ENCODE data around the gene FAM107B. TPM values are rescaled to one million over a fixed set of nuclear protein-coding genes. Genes with fewer than 3 reads are reported as not detected.

Gene FAM107B
- total and polyA plus RNA-seq, 2 of the 8 experiments (the other 6 are each of a cell fraction or from before 2014, with no cell fraction given) = 7.5 to 28.1 TPM

GRCh38 chr10:14676732-14677131, 98.0 kb downstream of the FAM107B start:
- Histone ChIP-seq H3K9me3 (ENCODE audit: insufficient read depth in 2 of 2, low read depth in 1 of 2, low read length in 1 of 2) (no peaks in the 10 kb centered on the region), H4K8ac (ENCODE audit: extremely low read depth, insufficient read depth, low read length) (no peak overlapping the region), H3K23ac (ENCODE audit: insufficient read length) (no peak overlapping the region), H2BK15ac (ENCODE audit: low read length) (no peak overlapping the region), H3K14ac (ENCODE audit: insufficient read length) (no peak overlapping the region), H2BK20ac (ENCODE audit: low read length) (no peak overlapping the region), H2BK12ac (ENCODE audit: low read depth, low read length) (no peak overlapping the region), H3K23me2 (ENCODE audit: low read depth, low read length) (no peaks in the 10 kb centered on the region; the same call in 1 of the 2 replicates), H3K36me3 (ENCODE audit: control insufficient read depth in 2 of 4, insufficient read depth in 4 of 4, low read length in 3 of 4) (no peaks in the 10 kb centered on the region), H3K56ac (replicated peaks; ENCODE audit: insufficient read length, low read depth, low read length) (no peak overlapping the region), H3K27ac (ENCODE audit: low read depth, low read length) (no peak overlapping the region), H3K18ac (ENCODE audit: extremely low read depth, low read length) (no peak overlapping the region), H3K4me3 (ENCODE audit: extremely low read depth in 1 of 4, insufficient read depth in 2 of 4, low read depth in 3 of 4, low read length in 4 of 4) (no peak overlapping the region), H3K79me1 (ENCODE audit: low read depth, low read length) (no peaks in the 10 kb centered on the region), H2BK5ac (ENCODE audit: low read depth, low read length) (no peak overlapping the region), H4K91ac (replicated peaks; ENCODE audit: insufficient read length, low read length) (peak overlapping the region; percentile 35), H4K5ac (ENCODE audit: insufficient read length, low read depth, low read length) (no peak overlapping the region), H2AFZ (ENCODE audit: low read length) (no peak overlapping the region), H3K79me2 (ENCODE audit: control insufficient read depth in 1 of 2, insufficient read depth in 2 of 2, low read length in 2 of 2) (no peaks in the 10 kb centered on the region), H2AK5ac (ENCODE audit: low read depth, low read length) (no peak overlapping the region), H3K9ac (replicated peaks in 1 of 4; ENCODE audit: extremely low read depth in 1 of 4, low read depth in 3 of 4, low read length in 3 of 4) (no peak overlapping the region; a peak in 1 of 7 replicates), H3K4me2 (ENCODE audit: insufficient read depth in 1 of 2, low read depth in 2 of 2, low read length in 2 of 2) (no peak overlapping the region), H3K27me3 (replicated peaks in 1 of 4; ENCODE audit: control insufficient read depth in 3 of 4, extremely low read depth in 1 of 4, insufficient read depth in 3 of 4, low read length in 3 of 4) (no peaks in the 10 kb centered on the region), H3K4me1 (replicated peaks in 1 of 4; ENCODE audit: control insufficient read depth in 3 of 4, insufficient read depth in 4 of 4, low read length in 3 of 4) (peaks cover 5 to 10% (median 9%) of the 10 kb centered on the region in 4 experiments; a peak in 6 of 7 replicates), H4K20me1 (replicated peaks in 1 of 2; ENCODE audit: control insufficient read depth in 1 of 2, insufficient read depth in 2 of 2, low read length in 2 of 2) (no peaks in the 10 kb centered on the region), H3K4ac (replicated peaks; ENCODE audit: insufficient read length, low read depth, low read length) (no peak overlapping the region), H2BK120ac (replicated peaks; ENCODE audit: low read depth, low read length) (no peak overlapping the region)
- CTCF ChIA-PET (ENCODE audit: partially characterized antibody) = interaction anchor here (1.5 kb wide), 1 partner anchor 140 kb away, joined by 4 read pairs; no protein-coding TSS in a partner anchor
- DNase-seq (ENCODE audit: low read depth in 1 of 2, low spot score in 2 of 2) (no peak), FAIRE-seq (no peak)
- 94% methylated on average over 3 of the region's 3 CpGs; no CpG with 5 or more reads in 1 of the 2 experiments for WGBS, 2 experiments (ENCODE audit: extremely low coverage in 1 of 2, insufficient coverage in 1 of 2, insufficient read length in 1 of 2, insufficient replicate concordance in 2 of 2, low coverage in 1 of 2, low lambda C conversion rate in 2 of 2, missing lambda C conversion rate in 1 of 2)
- POLR2A ChIA-PET (ENCODE audit: partially characterized antibody) = no interaction called here
- TF ChIP-seq CREB1 (IDR thresholded peaks at IDR 0.05) (no peak), CHD2 (IDR thresholded peaks at IDR 0.05; ENCODE audit: low read length) (no peak), EGR1 (IDR thresholded peaks at IDR 0.05; ENCODE audit: borderline replicate concordance, low read depth, low read length) (no peak), EZH2 (IDR thresholded peaks at IDR 0.05; ENCODE audit: low read depth, low read length, severe bottlenecking) (no peak), TCF12 (IDR thresholded peaks at IDR 0.05; ENCODE audit: low read depth, low read length) (no peak), HDAC6 (IDR thresholded peaks at IDR 0.05; ENCODE audit: low read depth, low read length) (no peak), KDM5A (IDR thresholded peaks at IDR 0.05; ENCODE audit: low read length) (no peak), SP1 (IDR thresholded peaks at IDR 0.05; ENCODE audit: low read depth, low read length) (no peak), MAFK (IDR thresholded peaks at IDR 0.05; ENCODE audit: low read depth, low read length) (no peak), RBBP5 (IDR thresholded peaks at IDR 0.05; ENCODE audit: borderline replicate concordance, low read depth, low read length) (no peak), GABPA (IDR thresholded peaks at IDR 0.05; ENCODE audit: borderline replicate concordance, insufficient read depth, low read length) (no peak), FOSL1 (IDR thresholded peaks at IDR 0.05; ENCODE audit: insufficient read depth, low read depth, low read length) (no peak), YY1 (IDR thresholded peaks at IDR 0.05; ENCODE audit: low read depth, low read length) (no peak), POU5F1 (IDR thresholded peaks at IDR 0.05; ENCODE audit: low read depth, low read length) (no peak), E2F6 (IDR thresholded peaks at IDR 0.05) (no peak)

Data from H1 (cell line).